Stimulated activated CD8-positive, alpha-beta memory T cell treated with anti-CD3 and anti-CD28 coated beads, Interleukin-15, amount 100 ng/mL, for 1 hour (primary cell): ENCODE data around the gene PCDHAC2.

Experiments used
- DNase-seq: peaks from one replicate; pipeline ENCODE4 v3.0.0-alpha.2; 2020; ENCODE audit warnings: low read depth

The PCDHAC2 gene

DNA sequence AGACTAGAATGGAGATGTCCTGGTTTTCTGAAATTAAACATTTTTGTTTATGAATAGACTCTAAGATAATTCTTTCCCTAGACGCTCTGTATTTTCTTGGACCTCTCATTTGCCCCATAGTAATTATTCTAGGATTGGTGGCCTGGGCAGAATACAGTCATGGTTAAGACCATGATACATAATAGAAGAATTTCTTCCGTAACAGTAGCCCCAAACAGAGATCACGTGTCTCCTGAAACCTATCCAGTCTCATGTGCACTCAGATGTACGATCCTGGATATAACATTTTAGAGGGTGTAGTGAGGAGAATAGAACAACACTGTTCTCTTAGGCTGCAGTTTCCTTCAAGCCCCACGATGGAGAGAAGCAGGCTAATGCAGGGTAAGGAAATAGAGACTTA, 22.3 kb downstream of the PCDHAC2 start:
- DNase-seq: no peak

DNA sequence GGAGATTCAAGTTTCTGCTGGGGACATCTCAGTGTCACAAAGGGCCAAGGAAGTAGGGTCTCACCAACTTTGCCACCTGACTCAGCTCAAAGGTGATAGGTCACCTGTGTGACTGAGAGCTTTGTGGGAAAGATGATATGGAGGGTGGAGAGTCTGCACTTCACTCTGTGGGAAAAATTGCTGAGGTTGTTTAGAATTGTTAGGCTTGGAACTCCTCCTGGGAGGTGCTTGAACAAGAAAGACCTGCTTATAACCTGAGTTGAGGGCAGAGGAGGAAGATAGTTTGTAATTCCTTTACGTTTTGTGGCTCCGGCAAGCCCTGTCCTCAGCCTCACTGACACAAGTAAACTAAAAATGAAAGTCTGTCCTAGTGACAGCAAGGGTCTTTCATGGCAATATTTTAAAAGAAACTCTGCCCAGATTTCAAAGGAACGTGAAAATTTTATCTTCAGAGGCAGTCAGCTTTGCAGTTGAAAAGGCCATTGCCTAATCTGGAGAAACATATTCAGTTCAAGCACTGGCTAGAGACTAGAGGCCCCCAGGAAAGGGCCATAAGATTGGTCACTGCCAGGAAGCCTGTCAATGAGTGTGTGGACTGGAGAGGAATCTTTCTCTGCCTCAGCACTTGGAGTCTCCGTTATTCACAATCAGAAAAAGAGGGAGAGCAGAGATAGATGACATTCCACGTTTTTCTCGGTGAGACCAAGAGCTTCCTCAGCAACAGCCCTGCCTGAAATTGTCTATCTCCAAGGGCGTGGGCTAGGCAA, 23.2 kb downstream of the PCDHAC2 start:
- no peak for DNase-seq

DNA sequence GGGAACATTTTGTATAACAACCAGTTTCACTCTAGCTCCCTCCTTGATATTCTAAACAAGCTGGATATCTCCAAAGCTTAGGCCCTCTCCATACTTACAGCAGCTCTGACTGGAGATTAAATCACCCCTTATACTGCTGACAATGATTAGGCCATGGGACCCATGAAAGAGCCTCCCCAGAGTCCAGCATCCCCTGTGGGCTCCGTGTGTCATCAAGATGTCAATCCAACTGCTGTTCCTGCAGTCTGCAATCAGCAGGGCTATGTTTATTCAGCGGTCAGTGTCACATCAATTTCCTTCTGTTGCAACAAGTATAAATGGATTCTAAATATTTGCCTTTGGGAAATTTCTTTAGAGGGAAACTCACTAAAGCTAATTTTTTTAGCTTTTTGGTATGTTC, 26.6 kb downstream of the PCDHAC2 start:
- DNase-seq: no peak

DNA sequence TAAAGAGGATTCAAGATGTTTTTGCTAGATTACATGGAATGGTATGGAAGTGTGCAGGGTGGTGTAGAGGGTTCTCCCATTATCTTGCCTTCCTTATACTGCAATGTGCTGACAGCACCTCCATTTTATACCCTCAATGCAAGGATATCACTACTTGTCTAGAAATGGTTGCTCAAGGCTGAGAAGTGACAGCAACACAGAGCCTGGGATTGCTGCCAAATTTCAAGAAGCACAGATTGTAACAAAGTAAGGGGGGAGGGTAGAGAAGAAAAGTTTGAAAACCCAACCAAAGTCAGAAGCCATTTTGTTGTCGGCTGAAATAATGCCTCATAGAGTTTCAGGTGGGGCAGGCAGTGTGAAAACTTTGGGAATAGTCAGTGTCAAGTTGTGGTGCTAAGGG, 29.8 kb downstream of the PCDHAC2 start:
- no peak for DNase-seq

GRCh38 chr5:140998921-140999410, 32.7 kb downstream of the PCDHAC2 start:
- DNase-seq: no peak

GRCh38 chr5:141001446-141001843, 35.2 kb downstream of the PCDHAC2 start:
- no peak for DNase-seq

DNA sequence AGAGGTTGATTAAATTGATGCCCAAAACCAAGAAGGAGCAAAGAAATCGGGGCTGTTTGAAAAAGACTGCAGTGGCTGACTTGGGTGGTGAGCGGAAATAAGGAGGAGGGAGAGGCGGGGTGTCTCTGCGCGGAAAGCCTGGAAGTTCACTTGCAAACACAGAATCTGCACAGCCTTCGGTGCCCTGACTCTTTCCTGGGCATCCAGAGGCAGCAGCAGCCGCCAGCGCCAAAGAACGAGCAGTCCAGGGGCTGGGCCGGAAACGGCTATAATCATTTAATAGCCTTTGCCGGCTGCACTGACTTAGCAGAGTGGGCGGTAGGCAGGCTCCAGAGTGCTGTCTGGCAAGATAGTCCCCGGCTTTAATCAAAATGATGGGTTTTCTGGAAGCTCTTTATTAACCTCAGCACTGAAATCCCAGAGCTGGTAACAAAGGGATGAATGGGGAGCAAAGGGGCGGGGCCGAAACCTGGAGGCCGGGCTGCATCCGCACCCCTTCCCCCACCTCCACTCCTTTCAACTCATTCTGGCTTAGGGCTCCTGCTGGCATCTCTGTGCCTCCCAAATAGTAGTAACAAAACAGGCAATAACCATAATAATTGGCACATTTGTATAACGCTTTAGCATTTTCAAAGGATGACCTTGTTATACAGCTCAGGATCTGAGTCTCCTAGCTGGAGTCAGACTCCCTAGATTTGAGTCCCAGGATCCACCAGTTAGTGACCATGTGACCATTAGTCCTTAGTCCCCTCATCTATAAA, 35.7 kb downstream of the PCDHAC2 start:
- no peak for DNase-seq

DNA sequence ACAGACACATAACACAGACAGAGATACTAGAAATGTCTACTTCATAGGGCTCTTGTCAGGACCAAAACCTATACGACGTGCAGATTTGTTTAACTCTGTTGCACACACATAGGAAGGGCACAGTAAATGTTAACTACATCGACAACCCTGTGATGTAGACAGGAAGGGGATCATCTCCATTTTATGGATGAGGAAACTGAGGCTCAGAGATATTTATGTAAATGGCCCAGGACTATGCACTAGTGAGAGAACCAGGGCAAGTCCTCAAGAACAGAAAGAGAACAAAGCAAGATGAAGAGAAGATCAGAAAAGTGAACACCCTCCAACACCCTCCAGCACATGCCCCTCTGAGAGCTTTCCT, 36.3 kb downstream of the PCDHAC2 start:
- DNase-seq: no peak

- no peak for DNase-seq
Observed at GRCh38 chr5:141003031-141003430, 36.8 kb downstream of the PCDHAC2 start.

DNA sequence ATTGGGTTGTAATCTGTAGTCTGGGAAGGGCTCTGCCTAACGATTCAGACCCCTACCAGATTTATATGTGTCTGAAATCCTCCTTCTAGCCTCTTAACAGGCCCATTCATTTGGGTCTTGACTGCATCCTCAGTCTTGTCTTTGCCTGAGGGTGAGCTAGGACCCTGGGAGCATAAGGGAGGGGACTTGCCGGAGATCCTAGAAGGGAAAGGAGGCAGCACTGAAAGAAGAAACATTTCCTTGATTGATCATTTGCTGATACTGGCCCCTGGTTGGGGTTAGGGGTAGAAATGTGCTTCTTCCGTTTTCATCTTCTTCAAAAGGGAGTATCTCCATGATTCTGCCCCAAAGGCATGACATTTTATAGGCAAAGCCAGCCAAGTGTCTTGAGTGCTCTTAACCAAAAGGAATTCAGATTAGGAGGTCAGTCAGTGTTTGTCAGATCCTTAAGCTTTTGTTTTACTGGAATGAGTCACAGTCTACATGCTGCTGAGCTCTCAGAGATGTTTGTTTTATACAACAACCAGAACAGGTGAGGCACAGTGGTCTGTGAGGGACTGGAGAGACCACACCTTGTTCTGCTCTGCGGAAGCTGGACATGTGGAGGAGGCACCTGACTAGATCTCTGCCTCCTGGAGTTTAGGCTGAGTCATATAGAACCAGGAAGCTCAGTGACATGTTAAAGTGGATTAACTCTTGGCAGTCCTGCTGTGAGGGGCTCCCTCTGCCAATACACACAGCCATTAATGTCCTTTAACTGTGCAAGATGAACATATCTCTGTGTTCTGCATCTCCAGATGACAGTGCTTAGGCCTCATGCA, 37.7 kb downstream of the PCDHAC2 start:
- DNase-seq: no peak

- no peak for DNase-seq
Observed at GRCh38 chr5:141007791-141008190, 41.5 kb downstream of the PCDHAC2 start.

DNA sequence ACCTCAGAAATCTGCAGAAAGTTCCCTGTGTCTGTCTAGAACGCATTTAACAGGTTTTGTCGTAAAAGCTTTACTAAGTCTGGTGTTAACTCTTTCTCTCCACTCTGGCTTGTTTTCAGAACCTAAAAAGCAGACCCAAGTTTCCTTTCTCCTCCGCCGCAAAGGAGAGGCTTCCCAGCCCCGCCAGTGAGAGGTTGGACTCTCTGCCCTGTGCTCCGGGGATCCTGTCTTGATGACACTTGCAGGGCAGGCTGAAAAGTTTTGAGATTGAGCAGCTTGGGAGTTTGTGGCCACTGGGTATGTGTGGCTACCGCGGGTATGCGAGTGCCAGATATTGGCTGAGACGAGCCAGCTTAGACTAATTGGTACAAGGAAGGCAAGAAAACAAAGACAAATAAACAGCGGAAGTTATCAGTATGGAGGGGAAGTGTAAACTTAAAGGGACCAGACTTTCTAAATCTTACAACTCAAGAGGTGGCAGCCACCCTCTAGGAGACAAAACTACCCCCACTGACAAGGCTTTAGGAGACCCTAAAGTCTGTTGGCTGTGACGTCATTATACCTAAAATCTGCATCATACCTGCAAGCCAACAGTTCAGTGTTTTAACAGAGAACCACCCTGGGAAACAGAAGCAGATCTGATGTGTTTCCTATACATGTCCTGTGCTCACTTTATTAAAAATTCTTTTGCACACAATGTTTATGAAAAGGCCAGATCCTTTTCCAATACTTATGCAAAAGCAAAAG, 43.9 kb downstream of the PCDHAC2 start:
- DNase-seq: no peak

GRCh38 chr5:141017943-141018342, 51.7 kb downstream of the PCDHAC2 start:
- DNase-seq: no peak
